A673 (cell line): Measurements from ENCODE around the gene KCNIP1. TPM values are rescaled to one million over a fixed set of nuclear protein-coding genes. Genes with fewer than 3 reads are reported as not detected.

Experiments used
- BruUV-seq: library from RNA; stranded (reverse); fragments of 400-500 nt; replicated peaks from 2 replicates; lab custom pipeline; 2021; lab: Mats Ljungman, UMichigan
- CTCF ChIA-PET: fragments of 300-600 bp; sonication (Branson Sonifier 250); formaldehyde crosslinking; loops from one replicate; lab custom pipeline; 2022; ENCODE audit warnings: antibody characterized with exemption; lab: Charles Lee
- POLR2A ChIA-PET: fragments of 300-600 bp; sonication (Branson Sonifier 250); formaldehyde crosslinking; loops from one replicate; lab custom pipeline; 2022; ENCODE audit warnings: antibody characterized with exemption; ENCODE audit not compliant: low non-redundant PET; lab: Charles Lee
- DNase-seq: peaks from one replicate; pipeline ENCODE4 v3.0.0-alpha.2; 2015; ENCODE audit warnings: low spot score
- H3K27ac ChIP-seq: fragments of 200-600 bp; sonication (generic); 2 replicates; pipeline ENCODE4 v1.5.1; 2016; ENCODE audit warnings: mixed run types, low read depth, mild to moderate bottlenecking, mixed read lengths, antibody characterized with exemption, low read length; ENCODE audit not compliant: poor library complexity, severe bottlenecking
- H3K27me3 ChIP-seq: fragments of 200-600 bp; sonication (generic); replicated peaks from 2 replicates; pipeline ENCODE4 v1.6.1; 2017; ENCODE audit warnings: mixed run types, low read depth, mild to moderate bottlenecking, mixed read lengths, antibody characterized with exemption, low read length; ENCODE audit not compliant: insufficient read depth, poor library complexity
- H3K36me3 ChIP-seq: fragments of 200-600 bp; sonication (generic); 2 replicates; pipeline ENCODE4 v1.6.1; 2016; ENCODE audit warnings: mixed run types, mild to moderate bottlenecking, mixed read lengths, antibody characterized with exemption, low read length; ENCODE audit not compliant: insufficient read depth, poor library complexity, severe bottlenecking
- H3K4me1 ChIP-seq: fragments of 200-600 bp; sonication (generic); 2 replicates; pipeline ENCODE4 v1.6.1; 2017; ENCODE audit warnings: mixed run types, mild to moderate bottlenecking, mixed read lengths, antibody characterized with exemption, low read length; ENCODE audit not compliant: insufficient read depth, poor library complexity, severe bottlenecking
- H3K4me3 ChIP-seq: fragments of 200-600 bp; sonication (generic); 2 replicates; pipeline ENCODE4 v1.5.1; 2016; ENCODE audit warnings: low read depth, mixed run types, mild to moderate bottlenecking, mixed read lengths, low read length; ENCODE audit not compliant: poor library complexity, severe bottlenecking
- H3K9me3 ChIP-seq: fragments of 200-600 bp; sonication (generic); 2 replicates; pipeline ENCODE4 v1.6.1; 2016; ENCODE audit warnings: mixed run types, low read depth, mild to moderate bottlenecking, mixed read lengths, antibody characterized with exemption, low read length; ENCODE audit not compliant: poor library complexity, severe bottlenecking
- CTCF ChIP-seq: fragments of 300-800, 200-600 bp; sonication (generic); conservative IDR thresholded peaks from 2 replicates; pipeline ENCODE4 v1.5.1; 2017; ENCODE audit warnings: low read depth, mild to moderate bottlenecking, antibody characterized with exemption, low read length, moderate library complexity, mixed read lengths
- EZH2 ChIP-seq: fragments of 200-600 bp; sonication (generic); IDR thresholded peaks from 2 replicates; pipeline ENCODE4 v1.6.1; 2017; ENCODE audit warnings: borderline replicate concordance, low read depth, mild to moderate bottlenecking, mixed read lengths, antibody characterized with exemption, low read length; ENCODE audit not compliant: poor library complexity, severe bottlenecking
- intact Hi-C: fragments of 100-400 bp; cut with micrococcal nuclease; formaldehyde crosslinking; loops from one replicate; pipeline ENCODE4 v1.10.0; 2022; ENCODE audit not compliant: unreplicated experiment
- total RNA-seq: library from RNA; stranded (reverse); gene quantifications from 2 replicates; pipeline ENCODE4 v1.2.3, GENCODE V29; 2021

KCNIP1 gene
- total RNA-seq, 1 experiment from 2014 or later: 3.7 TPM

- peaks cover 21% of the 10 kb centered on the region for H3K27me3 ChIP-seq
- no peaks in the 10 kb centered on the region for H3K36me3 ChIP-seq
- H3K4me3 ChIP-seq: no peak overlapping the region
- TF ChIP-seq EZH2 (no peak), CTCF (no peak)
- H3K4me1 ChIP-seq: no peaks in the 10 kb centered on the region
- CTCF ChIA-PET: no interaction called here
- BruUV-seq: no TSS peak
- POLR2A ChIA-PET: no interaction called here
- no peak overlapping the region for H3K27ac ChIP-seq
- no peak for DNase-seq
- intact Hi-C loops: loop anchor here (10.0 kb wide), 1 partner anchor 416 kb away; no protein-coding TSS in a partner anchor
- H3K9me3 ChIP-seq: no peaks in the 10 kb centered on the region
Measured at GRCh38 chr5:170748951-170749471, 245.2 kb downstream of the KCNIP1 start.

- Histone ChIP-seq H3K36me3 (no peaks in the 10 kb centered on the region), H3K4me3 (no peak overlapping the region), H3K4me1 (no peaks in the 10 kb centered on the region), H3K27me3 (peaks cover 20% of the 10 kb centered on the region), H3K9me3 (no peaks in the 10 kb centered on the region), H3K27ac (no peak overlapping the region)
- BruUV-seq: no TSS peak
- POLR2A ChIA-PET: no interaction called here
- DNase-seq: no peak
- intact Hi-C loops: loop anchor here (10.0 kb wide), 1 partner anchor 415 kb away; no protein-coding TSS in a partner anchor
- no peak for TF ChIP-seq CTCF
- no peak for TF ChIP-seq EZH2
- CTCF ChIA-PET: no interaction called here
Measured at GRCh38 chr5:170749911-170750431, 246.2 kb downstream of the KCNIP1 start.

- intact Hi-C loops: no loop called here
- Histone ChIP-seq H3K27ac (no peak overlapping the region), H3K9me3 (no peaks in the 10 kb centered on the region), H3K36me3 (no peaks in the 10 kb centered on the region), H3K4me3 (no peak overlapping the region), H3K4me1 (no peaks in the 10 kb centered on the region), H3K27me3 (peaks cover 23% of the 10 kb centered on the region)
- ChIA-PET CTCF (no interaction called here), POLR2A (no interaction called here)
- no peak for DNase-seq
- TF ChIP-seq EZH2: no peak
- no peak for TF ChIP-seq CTCF
- no TSS peak for BruUV-seq
Measured at GRCh38 chr5:170750791-170751190, 247.0 kb downstream of the KCNIP1 start.
